Epidermal melanocyte (primary cell): Measurements from ENCODE around the gene RBMS1.

Experiments
- DNase-seq: peaks from one replicate; pipeline ENCODE4 v3.0.0; 2011; ENCODE audit warnings: low spot score; ENCODE audit not compliant: insufficient read length

Gene RBMS1

DNA sequence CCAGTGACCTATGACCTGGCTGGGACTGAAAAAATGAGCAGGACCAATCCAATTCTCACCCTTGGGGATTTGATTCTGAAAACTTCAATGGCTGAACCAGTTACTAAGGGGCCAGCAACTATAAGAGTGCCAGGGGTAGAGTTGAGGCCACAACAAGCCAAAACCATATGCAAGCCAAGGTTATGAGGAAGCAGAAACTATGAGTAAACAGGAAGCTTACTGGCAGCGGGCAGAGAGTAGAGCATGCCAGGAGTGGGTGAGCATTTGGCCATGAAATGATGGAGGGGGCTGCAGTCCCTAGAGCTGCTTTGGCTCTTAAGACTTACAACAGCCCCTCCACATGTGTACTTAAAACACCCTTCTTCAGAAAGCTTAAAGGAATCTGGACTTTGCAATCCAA lies 82.4 kb downstream of the RBMS1 start:
- no peak for DNase-seq

DNA sequence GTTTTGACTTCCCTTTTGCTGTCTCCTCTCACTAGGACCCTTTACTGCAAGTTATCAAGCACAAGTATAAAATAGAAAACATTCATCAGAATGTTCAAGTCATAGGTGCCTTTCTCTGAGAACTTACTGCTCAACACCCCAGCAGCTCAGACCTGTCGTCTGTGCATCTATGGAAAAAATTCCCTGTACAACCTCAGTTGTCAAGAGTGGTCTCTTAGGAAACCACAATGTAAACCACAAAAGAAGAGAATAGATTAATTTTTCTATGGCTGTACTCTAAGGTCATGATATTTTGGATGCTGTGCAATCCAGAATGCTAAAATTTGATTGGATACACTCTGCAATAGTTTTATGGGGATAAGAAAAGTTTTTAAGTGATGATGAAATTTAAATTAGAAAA lies 84.1 kb downstream of the RBMS1 start:
- no peak for DNase-seq

DNA sequence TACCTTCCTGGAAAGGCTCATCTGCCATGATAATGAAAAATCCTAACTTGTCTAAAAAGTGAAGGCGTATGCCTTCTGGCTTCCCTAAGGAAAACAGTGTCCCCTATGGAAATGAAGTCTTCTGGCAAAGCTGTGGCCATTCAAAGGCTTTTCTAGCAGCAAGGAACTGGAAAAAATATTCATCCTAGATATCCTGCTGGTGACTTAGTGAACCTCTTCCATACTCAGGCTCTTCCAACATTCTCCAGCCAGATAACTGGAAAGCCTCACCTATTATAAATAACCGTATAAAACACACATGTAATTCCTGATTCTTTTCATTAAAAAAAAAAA lies 84.7 kb downstream of the RBMS1 start:
- no peak for DNase-seq

DNA sequence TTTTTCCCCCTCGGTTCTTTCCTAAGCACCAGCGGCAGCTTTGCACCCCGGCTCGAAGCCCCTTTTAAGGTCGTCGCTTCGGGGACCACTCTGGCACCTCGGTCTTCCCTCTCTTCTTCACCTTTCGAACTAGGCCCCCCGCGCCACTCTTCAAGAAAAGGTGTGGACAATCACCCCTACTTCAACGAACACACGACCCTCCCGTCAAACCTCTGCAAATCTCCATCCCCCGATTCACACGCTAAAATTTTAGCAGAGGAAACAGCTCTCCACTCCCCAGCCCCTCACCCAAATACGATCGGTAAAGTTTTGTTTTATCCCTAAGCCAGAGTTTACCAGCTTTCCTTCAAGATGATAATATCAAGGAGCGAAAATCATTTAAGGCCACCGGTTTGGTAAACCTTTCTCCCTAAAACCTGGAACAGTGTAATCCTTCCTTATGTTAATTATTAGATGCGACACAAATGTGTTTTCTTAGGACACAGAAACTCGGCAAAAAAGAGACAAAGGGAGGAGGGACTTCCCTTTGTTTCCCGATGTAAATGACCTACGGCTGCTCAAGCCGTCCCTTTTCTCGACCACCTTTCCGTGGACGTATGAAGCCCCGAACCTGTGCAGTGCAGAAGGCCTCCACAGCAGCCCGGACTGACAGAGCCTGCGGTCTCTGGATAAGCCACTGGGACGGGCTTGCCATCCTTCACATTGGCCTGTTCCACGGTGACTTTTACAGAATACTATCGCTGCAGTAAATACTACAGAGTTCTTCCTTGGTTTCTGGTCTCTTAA lies 85.2 kb downstream of the RBMS1 start:
- DNase-seq, result no peak

DNA sequence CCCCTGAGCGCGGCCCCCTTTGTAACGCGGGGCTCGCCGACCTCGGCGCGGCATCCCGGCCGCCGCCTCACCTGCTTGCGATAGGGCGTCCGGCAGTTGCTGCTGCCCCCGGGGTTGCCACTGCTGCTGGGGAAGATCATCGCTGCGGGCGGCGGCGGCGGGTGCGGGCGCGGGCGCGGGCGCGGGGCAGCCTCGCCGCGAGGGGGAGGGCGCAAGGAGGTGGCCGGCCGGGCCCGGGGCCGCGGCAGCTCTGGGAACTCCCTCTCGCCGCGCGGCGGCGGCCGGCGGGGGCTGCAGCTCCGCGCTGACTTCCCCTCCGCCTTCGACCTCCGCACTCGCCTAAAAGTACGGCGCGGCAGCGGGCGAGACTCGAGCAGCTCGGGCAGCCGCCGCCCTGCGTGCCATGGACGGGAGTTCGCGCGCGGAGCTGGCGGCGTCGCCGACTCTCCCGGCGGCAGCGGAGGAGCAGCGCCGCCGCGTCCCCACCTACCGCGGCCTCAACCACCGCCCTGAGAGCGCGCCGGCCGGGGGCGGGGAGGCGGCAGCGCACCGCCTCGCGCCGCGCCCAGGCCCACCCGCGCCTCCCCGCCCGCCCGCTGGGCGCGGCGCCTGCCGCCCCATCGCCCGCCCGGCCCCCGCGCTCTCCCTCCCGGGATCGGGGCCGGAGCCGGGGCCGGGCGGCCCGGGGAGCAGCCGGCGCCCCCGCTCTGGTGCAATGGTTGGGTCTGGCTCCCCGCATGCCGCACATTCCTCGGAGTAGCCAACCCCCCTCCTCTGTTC lies 86.0 kb downstream of the RBMS1 start:
- DNase-seq, result no peak

DNA sequence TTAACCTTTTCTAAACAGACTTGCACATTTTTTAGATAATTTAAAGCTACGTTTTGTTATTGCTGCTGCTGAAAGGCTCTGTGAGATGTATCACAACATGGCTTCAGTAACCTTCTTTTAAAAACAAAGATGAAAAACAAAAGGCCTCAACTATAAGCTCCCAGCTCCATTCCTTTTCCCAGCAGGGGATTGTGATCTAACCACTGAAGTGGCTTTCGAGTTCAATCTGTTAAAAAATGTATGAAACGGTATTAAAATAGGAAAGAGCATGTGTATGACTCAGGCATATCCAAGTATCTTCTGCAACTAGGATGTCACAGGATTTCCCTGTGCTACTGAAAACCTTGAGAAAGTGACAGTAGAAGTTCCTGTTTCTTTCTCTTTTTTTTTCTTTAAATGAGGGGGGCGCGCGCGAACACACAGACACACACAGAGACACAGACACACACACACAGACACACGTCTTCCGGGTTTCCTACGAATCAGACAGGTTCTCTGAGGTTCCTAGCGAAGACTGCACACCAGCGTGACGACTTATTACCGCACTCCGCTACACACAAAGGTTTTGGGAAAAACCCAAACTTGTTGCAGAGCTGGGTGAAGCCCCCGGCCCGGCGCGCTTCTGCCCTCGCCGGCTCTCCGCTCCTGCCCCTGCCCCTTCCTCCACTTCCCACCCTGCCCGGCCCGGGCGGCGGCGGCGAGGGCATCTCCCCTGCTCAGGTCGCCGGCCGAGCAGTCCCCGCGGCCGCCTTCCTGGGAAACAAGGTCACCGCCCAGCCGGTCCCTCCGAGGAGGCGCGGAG lies 86.8 kb downstream of the RBMS1 start:
- no peak for DNase-seq

DNA sequence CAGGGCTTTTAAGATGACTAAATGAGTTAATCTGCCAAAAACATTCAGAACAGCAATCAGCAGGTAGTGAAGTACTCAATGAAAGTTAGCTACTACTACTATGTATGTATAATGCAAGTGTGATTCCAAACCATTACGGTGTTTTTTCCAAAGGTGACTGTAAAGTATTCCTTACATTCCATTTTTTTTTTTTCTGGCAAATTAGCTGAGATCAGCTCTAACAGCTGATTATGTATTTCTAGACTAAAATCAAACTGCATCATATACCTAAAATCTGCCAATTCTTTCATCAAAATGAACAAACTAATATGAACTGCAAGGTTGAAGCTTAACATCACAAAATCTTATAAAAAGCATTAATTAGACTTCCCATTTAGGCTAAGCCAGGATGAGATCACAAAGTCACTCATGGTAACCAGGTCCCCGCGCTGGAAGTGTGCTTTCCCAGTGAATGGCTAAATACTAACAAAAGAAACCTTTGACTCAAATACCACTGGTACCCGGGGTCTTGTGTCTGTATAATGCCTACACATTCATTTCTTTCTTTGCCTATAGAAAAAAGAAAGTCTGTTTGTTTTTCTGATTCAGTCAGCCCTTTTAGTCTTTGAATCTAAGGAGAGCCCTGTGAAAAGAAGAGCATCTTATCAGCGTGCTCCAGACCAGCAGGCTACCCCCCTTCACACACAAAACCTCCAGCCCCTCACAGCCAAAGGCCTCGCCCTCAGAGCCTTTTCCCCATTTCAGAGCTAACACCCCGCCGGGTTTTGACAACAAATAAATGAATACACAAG lies 88.3 kb downstream of the RBMS1 start:
- DNase-seq, result no peak

DNA sequence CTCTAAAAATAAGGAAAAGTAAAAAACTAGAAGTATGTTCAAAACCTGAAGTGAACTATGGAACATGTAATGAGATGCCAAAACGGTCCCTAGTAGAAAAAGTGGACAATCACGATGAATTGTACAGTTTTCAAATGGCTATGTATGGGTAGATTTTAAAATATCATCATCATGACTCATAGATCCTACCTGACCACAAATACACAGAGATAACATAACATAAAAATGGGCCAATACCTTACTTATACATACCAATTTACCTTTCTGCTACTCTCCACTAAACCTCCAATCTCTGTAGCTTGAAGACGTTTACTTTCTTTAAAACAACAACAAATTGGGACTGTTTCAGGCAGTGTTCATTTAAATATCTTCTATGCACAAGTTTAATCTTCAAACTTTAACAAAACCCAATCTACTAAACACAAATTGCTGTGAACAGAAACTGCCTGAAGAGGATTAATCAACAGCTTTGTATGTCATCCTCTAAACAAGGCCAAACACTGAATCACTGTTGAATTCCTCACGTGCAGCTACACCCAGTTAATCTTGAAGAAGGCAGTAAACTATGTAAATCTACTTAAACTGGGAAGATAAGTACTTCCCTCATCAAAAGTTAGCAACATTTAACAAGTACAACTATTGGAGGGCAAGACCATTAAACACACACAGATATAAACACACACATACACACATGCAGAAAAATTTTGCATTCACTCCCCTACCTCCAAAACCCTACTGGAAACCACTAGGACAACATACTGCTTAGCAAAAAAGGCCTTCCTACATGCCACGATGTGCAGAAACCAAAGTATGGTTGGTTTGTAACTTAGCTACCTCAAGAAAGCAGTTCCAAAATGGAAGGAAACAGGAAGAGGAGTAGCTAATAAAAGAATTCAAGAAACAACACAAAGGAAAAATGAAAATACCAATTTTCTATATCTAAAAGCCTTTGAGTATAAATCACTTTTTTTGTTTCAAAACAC lies 90.3 kb downstream of the RBMS1 start:
- no peak for DNase-seq

DNA sequence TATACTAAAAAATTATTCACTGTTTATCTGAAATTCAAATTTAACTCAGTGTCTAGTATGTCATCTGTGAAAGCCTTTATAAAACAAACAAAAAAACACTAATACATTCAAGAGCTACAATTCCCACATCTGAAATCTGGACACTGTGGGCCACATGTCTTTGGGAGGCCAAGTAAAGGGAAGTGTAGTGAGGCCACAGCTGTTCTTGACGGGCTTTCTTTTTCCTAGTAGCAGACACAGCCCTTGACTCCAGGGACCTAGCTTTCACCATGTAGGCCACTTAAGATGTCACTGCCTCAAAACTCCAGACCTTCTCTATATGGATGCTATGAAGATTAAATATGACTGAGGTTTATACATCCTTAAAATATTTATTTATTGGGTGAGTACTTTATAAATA lies 91.1 kb downstream of the RBMS1 start:
- no peak for DNase-seq

DNA sequence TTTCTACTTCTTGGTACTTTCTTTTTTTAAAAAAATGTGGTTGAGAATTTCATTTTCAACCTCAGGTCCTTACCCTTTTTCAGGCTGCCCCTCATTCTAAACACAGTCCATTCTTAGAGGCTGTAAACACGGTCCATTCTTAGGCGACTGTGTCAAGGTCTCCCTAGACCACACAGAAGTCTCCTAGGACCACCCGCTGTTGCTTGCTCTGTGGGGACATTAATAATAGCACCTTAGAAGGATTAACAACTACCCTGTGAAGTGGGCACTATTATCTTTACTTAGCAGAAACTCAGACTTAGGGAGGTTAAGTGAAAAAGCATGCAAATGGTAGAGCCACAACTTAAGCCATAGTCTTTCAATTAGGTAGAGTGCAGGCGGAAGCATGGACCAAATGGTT lies 91.7 kb downstream of the RBMS1 start:
- DNase-seq, result no peak

DNA sequence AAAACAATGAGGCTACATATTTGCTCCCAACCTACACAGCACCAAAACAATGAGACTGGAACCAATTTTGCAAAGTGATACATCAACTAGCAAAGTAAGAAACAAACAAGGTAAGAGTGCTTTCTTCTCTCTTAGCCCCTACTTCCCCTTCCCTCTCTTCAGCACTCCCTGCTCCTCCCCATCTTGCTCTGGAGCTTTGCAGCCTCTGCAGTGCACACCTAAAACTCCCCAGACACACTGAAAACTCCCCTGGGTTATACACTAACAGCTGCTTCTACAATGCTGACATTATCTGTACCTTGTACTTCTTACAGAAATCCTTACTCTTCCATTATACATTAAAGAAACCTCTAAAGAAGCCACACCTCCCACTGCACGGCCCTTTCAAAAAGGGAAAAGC lies 93.7 kb downstream of the RBMS1 start:
- DNase-seq, result no peak

DNA sequence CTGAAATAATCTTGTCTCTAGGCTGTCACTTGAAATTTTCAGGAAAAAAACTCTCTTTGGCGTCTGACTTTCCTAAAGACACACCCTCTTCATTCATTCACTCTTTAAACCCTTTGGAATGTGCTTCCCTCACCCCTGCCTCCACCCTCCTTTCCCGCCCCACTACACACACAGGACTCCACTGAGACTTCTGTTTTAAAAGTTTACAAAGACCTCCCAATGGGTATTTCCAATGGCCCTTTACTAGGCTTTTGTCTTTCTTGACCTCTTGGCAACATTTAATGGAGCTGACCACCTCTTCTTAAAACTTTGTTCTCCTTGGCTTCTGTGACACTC lies 96.1 kb downstream of the RBMS1 start:
- no peak for DNase-seq

DNA sequence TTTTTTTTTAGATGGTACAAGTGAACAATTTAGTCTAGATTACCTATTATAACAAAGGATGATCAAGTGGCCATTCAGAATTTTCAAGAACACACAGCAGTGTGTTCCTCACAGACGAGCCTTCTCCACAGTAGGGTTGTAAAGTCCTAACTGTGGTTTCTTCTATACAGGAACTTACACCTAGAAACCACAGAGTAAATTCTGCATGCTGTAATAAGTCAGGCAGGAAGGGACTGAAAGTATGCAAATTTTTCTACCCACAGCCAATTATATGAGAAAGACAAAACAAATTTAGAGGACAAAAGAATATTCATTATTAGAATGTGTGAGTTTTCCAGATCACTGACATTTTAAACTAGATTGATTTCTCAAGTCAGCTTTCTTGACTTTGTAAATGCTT lies 99.5 kb downstream of the RBMS1 start:
- no peak for DNase-seq

DNA sequence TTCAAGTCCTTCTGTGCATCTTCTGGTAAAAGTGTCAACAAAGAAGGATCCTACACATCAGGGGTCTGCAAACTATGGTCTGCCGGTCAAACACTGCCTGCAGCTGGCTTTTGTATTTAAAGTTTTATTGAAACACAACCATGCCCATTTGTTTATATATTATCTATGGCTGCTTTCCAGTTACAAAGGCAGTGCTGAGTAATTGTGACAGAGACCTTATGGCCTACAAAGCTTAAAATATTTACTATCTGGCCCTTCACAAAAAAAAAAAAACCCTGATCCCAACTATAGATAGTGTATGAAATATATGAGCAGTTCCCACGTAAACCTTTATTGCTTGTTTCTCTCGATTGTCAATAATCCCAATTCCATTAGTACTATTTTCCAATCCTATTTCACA lies 101.4 kb downstream of the RBMS1 start:
- DNase-seq, result no peak

DNA sequence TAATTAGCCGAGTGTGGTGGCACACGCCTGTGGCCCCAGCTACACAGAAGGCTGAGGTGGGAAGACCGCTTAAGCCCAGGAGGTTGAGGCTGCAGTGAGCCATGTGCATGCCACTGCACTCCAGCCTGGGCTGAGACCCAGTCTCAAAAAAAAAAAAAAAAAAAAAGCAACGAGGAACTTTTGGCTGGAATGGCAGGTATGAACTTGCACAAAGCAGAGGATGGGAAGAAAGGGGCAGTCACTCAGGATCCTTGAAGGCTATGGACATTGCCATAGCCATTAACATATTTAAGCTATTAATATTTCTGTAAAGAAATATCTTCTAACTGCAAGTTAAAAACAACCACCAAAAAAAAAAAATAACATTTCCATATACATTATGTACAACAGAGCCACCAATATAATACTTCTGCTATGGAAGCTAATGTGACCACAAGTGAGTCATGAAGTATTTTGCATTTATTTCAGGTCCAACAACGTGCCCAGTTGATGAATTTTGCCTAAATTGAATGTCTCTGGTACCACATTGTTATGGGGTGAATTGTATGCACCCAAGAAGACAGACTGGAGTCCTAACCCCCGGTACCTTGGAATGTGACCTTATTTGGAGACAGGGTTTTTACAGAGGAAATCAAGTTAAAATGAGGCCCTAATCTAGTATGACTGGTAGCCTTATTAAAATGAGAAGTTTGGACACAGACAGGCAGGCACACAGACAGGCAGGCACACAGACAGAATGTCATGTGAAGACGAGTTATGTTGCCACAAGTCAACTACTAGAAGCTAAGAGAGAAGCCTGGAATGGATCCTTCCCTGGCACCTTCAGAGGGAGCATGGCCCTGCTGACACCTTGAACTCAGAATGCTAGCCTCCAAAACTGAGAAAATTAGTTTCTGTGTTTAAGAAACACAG lies 102.8 kb downstream of the RBMS1 start:
- DNase-seq, result no peak

DNA sequence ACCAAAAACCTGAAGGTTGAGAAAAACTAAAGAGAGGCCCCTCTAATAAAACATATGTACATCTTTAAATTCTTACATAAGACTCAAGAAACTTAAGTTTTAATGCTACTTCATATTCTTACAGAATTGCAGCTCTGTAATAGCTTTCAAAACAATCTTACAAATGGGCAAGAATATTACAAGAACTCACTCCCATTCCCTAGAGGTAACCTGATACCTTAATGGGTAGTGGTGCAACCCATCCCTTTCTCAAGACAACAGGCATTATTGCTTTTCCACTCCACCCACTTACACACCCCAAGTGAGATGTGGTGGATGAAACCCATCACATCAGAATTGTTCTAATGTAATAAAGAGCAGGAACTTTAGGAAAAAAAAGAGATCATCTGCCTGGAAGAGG lies 103.7 kb downstream of the RBMS1 start:
- DNase-seq, result no peak

DNA sequence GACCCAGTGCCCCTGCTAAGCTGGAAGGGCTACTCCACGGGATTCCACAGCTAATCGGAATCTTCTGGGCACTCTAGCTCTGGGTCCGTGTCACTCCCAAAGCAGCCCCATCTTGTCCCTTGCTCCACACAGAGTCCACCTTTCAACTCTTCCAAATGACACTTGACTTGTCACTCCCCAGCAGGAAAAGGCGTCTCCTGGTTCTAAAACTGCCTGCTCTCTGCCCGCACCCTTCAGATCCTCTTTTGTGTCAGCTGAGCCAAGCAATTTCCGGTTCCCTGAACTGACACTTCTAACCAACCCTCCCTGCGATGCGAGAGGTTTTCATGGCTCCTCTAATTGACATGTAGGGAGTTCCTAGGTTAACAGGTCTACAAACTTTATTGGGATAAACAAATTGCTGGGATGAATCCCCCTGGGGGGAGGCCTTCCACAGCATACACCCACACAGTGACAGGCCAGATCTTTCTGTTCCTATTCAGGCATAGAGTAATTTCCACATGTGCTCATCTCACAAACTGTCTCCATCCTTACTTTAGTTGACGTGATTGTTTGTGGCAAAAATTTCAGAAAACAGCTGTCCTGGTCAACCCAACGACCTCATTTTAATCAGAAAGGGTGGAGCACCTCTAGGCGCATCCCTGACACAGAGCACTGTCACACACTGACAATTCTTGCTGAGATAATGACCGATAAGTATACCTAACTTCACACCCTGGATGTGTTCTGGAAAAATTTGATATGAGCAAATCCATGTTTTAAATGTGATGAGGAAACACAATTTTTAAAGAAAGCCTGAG lies 104.9 kb downstream of the RBMS1 start:
- no peak for DNase-seq

DNA sequence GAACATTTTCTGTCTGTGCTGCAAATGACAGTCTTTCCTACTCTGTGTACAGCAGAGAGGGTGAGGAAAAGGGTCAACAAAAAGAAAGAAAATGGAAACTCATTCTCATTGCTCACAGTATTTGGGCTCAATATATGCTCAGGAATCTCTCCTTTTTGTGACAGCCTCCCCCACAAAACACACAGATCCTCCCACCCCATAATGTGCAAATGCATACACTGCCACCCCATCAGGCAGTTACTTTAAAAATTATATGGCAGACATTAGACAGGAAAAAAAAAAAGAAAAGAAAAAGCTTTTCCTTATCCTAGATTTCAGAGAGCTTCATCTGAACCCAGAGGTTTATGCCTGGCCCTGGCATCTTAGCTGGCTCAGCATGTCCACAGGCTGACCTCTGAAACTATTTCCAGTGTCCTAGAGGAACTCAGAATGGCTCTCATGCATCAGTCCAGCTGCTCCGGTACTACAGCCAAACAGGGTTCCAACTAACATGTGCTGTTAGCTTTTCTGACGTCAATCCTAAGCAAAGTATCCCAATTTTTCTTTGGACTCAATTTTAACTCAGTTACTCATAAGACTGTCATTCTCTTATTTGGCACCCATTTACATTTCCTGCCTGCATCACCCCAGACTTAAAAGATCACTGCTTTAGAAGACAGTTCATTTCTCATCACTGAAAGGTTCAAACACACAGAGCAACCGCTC lies 105.9 kb downstream of the RBMS1 start:
- DNase-seq, result no peak
